ENCODE data around the gene UBE2D3.

- TF ChIP-seq POLR2AphosphoS5 (IDR thresholded peaks at IDR 0.05), result no peak
- TF ChIP-seq CTCF (IDR thresholded peaks at IDR 0.05), result peak in 1 of 4 experiments; percentile 2
These were observed 1.1 kb upstream of the UBE2D3 start for GRCh38 chr4:102828497-102828808.
